GM12865 (cell line): ENCODE measurements around the gene FAM181B.

Source experiments
- DNase-seq: peaks from one replicate; pipeline ENCODE4 v3.0.0; 2010; ENCODE audit warnings: low read depth
- H3K4me3 ChIP-seq: 2 replicates; pipeline ENCODE4 v1.5.1; 2011; ENCODE audit warnings: mild to moderate bottlenecking, low read depth, low read length, control low read depth
- TF ChIP-seq, protein P1 (sequence below): IDR thresholded peaks from 2 replicates; pipeline ENCODE4 v1.5.1; 2011; ENCODE audit warnings: low read length, control low read depth, low read depth, inconsistent platforms; ENCODE audit not compliant: insufficient read depth; ENCODE audit errors: missing control alignments

Gene FAM181B

GRCh38 chr11:82756765-82757639, 23.3 kb upstream of the FAM181B start:
- TF ChIP-seq, protein P1, sequence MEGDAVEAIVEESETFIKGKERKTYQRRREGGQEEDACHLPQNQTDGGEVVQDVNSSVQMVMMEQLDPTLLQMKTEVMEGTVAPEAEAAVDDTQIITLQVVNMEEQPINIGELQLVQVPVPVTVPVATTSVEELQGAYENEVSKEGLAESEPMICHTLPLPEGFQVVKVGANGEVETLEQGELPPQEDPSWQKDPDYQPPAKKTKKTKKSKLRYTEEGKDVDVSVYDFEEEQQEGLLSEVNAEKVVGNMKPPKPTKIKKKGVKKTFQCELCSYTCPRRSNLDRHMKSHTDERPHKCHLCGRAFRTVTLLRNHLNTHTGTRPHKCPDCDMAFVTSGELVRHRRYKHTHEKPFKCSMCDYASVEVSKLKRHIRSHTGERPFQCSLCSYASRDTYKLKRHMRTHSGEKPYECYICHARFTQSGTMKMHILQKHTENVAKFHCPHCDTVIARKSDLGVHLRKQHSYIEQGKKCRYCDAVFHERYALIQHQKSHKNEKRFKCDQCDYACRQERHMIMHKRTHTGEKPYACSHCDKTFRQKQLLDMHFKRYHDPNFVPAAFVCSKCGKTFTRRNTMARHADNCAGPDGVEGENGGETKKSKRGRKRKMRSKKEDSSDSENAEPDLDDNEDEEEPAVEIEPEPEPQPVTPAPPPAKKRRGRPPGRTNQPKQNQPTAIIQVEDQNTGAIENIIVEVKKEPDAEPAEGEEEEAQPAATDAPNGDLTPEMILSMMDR = no peak
- DNase-seq = peak; percentile 26
- H3K4me3 ChIP-seq = no peak overlapping the region; the same call in 1 of the 2 replicates

DNA sequence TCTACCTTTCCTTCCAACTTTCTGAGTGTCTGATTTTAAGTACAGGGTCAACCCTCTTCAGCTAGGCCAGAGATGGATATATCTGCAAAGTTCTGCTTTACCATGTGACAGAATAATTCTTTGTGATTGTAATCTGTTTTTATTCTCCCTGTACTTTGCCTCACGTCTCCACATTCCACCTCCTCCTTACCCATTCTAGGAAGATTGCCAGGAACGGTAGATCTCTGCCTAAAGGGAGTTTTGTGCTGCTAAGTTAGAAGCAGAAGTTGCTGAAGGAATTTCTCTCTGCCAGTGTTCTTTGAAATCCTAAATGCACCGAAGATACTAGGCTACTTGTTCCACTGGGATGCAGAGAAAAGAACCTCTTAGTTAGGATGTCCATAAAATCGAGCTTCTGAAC, 20.7 kb upstream of the FAM181B start:
- no peak for DNase-seq
- TF ChIP-seq, protein P1 = no peak
- H3K4me3 ChIP-seq = no peak overlapping the region

- no peak for DNase-seq
- no peak overlapping the region for H3K4me3 ChIP-seq
- TF ChIP-seq, protein P1 = no peak
Observed at GRCh38 chr11:82753921-82754320, 20.3 kb upstream of the FAM181B start.

DNA sequence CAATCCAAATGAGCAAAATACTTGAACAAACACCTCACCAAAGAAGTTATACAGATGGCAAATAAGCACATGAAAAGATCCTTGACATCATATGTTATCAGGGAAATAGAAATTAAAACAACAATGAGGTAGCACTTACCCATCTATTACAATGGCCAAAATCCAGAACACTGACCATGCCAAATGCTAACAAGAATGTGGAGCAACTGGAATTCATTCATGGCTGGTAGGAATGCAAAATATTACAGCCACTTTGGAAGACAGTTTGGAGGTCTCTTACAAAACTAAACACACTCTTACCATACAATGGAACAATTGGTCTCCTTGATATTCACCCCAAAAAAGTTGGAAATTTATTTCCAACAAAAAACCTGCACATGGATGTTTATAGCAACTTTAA, 19.1 kb upstream of the FAM181B start:
- no peak for DNase-seq
- TF ChIP-seq, protein P1 = no peak

GRCh38 chr11:82750643-82751139, 17.0 kb upstream of the FAM181B start:
- H3K4me3 ChIP-seq = no peak overlapping the region
- no peak for DNase-seq
- TF ChIP-seq, protein P1 = no peak

More for the DNA sequence above, 19.1 kb upstream of the FAM181B start:
- no peak overlapping the region for H3K4me3 ChIP-seq

DNA sequence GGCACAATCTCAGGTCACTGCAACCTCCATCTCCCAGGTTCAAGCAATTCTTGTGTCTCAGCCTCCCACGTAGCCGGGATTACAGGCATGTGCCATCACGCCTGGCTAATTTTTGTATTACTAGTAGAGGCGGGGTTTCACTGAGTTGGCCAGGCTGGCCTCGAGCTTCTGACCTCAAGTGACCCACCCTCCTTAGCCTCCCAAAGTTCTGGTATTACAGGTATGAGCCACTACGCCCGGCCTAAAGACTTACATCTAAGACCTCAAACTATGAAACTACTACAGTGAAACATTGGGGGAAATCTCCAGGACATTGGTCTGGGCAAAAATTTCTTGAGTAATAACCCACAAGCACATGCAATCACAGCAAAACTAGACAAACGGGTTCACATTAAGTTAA, 13.8 kb upstream of the FAM181B start:
- no peak overlapping the region for H3K4me3 ChIP-seq
- DNase-seq = no peak
- TF ChIP-seq, protein P1 = no peak

GRCh38 chr11:82738091-82738490, 4.4 kb upstream of the FAM181B start:
- TF ChIP-seq, protein P1 = no peak
- no peak for DNase-seq
- H3K4me3 ChIP-seq = no peak overlapping the region
